Measurements from ENCODE around the gene SFXN3. TPM values are rescaled to one million over a fixed set of nuclear protein-coding genes. Genes with fewer than 3 reads are reported as not detected.

SFXN3 gene
- total and polyA plus RNA-seq, 2 of the 13 experiments (the other 11 are each of a cell fraction or from before 2014, with no cell fraction given), result 16.8 to 71.5 TPM

- TF ChIP-seq SATB2 (CRISPR knock-in tag; IDR thresholded peaks at IDR 0.05) (no peak), ZNF3 (CRISPR knock-in tag; IDR thresholded peaks at IDR 0.05) (no peak), KLF9 (CRISPR knock-in tag; IDR thresholded peaks at IDR 0.05; ENCODE audit: low read depth) (0 out of 2 replicates have a peak, but pooled peaks have one; percentile 21), ZNF503 (CRISPR knock-in tag; IDR thresholded peaks at IDR 0.05) (0 out of 2 replicates have a peak, but pooled peaks have one; percentile 2), ADNP (CRISPR knock-in tag; IDR thresholded peaks at IDR 0.05) (no peak), ARNT (IDR thresholded peaks at IDR 0.05) (no peak), ZUFSP (CRISPR knock-in tag; IDR thresholded peaks at IDR 0.05; ENCODE audit: borderline replicate concordance) (no peak), HNRNPH1 (optimal IDR thresholded peaks at IDR 0.05; ENCODE audit: low read depth, low read length) (no peak), NFIC (IDR thresholded peaks at IDR 0.05; ENCODE audit: low read length) (peak; percentile 48; the same call in 1 of the 2 replicates), SMAD1 (CRISPR knock-in tag; IDR thresholded peaks at IDR 0.05; ENCODE audit: borderline replicate concordance, low read depth) (no peak; the same call in 1 of the 2 replicates), MTF2 (CRISPR knock-in tag; IDR thresholded peaks at IDR 0.05; ENCODE audit: borderline replicate concordance) (no peak), MED13 (CRISPR knock-in tag; IDR thresholded peaks at IDR 0.05) (no peak; the same call in 1 of the 2 replicates), HOXA3 (CRISPR knock-in tag; IDR thresholded peaks at IDR 0.05) (no peak; the same call in 1 of the 2 replicates), ATF3 (CRISPR knock-in tag; IDR thresholded peaks at IDR 0.05) (no peak), ZBTB42 (CRISPR knock-in tag; IDR thresholded peaks at IDR 0.05) (no peak), CBX5 (CRISPR knock-in tag; IDR thresholded peaks at IDR 0.05; ENCODE audit: borderline replicate concordance) (no peak), ZBTB7A (CRISPR knock-in tag; IDR thresholded peaks at IDR 0.05) (peak; percentile 79), FLYWCH1 (CRISPR knock-in tag; IDR thresholded peaks at IDR 0.05) (no peak), EP300 (IDR thresholded peaks at IDR 0.05; ENCODE audit: low read depth in 2 of 2, low read length in 2 of 2) (peak in 1 of 2 experiments; percentile 41; a peak in 1 of 4 replicates), EP300 (CRISPR knock-in tag; IDR thresholded peaks at IDR 0.05; ENCODE audit: borderline replicate concordance) (no peak), ZNF331 (CRISPR knock-in tag; IDR thresholded peaks at IDR 0.05) (peak; percentile 52; the same call in 1 of the 2 replicates), BCL6 (CRISPR knock-in tag; IDR thresholded peaks at IDR 0.05) (no peak; the same call in 1 of the 2 replicates), ARID3A (IDR thresholded peaks at IDR 0.05; ENCODE audit: low read depth, low read length) (no peak), TSC22D2 (CRISPR knock-in tag; IDR thresholded peaks at IDR 0.05; ENCODE audit: borderline replicate concordance) (no peak), ZNF354B (CRISPR knock-in tag; IDR thresholded peaks at IDR 0.05) (no peak), RELA (CRISPR knock-in tag; IDR thresholded peaks at IDR 0.05) (no peak), ZNF143 (CRISPR knock-in tag; IDR thresholded peaks at IDR 0.05) (no peak)
Measured at GRCh38 chr10:100998183-100998990, 32.6 kb upstream of the SFXN3 start (continued).
